ENCODE results near the gene E2F6. TPM values are rescaled to one million over a fixed set of nuclear protein-coding genes. Genes with fewer than 3 reads are reported as not detected.

The E2F6 gene
- total RNA-seq, 4 donors from 2014 or later: 17.2 to 30.2 (median 22.9) TPM

- TF ChIP-seq CTCF (IDR thresholded peaks at IDR 0.05; ENCODE audit: low read depth): no peak
These were observed 26.3 kb upstream of the E2F6 start for GRCh38 chr2:11492244-11492643.

GRCh38 chr2:11491348-11491933, 25.5 kb upstream of the E2F6 start:
- TF ChIP-seq CTCF (IDR thresholded peaks at IDR 0.05; ENCODE audit: low read depth): no peak

- TF ChIP-seq CTCF (IDR thresholded peaks at IDR 0.05; ENCODE audit: low read depth): no peak
These were observed 24.2 kb upstream of the E2F6 start for GRCh38 chr2:11490194-11490593.

GRCh38 chr2:11488809-11489208, 22.8 kb upstream of the E2F6 start:
- TF ChIP-seq CTCF (IDR thresholded peaks at IDR 0.05; ENCODE audit: low read depth): no peak

- no peak for TF ChIP-seq CTCF (IDR thresholded peaks at IDR 0.05; ENCODE audit: low read depth)
These were observed 18.1 kb upstream of the E2F6 start for GRCh38 chr2:11483806-11484617.

- TF ChIP-seq CTCF (IDR thresholded peaks at IDR 0.05; ENCODE audit: low read depth): no peak
These were observed 16.6 kb upstream of the E2F6 start for GRCh38 chr2:11482473-11483035.

- TF ChIP-seq CTCF (IDR thresholded peaks at IDR 0.05; ENCODE audit: low read depth): no peak
These were observed 16.0 kb upstream of the E2F6 start for GRCh38 chr2:11481789-11482472.

All from subcutaneous adipose tissue (tissue), 4 donors.